GM15510 (cell line): Measurements from ENCODE around the gene MRPL18.

Experiments used
- POLR2A ChIP-seq: IDR thresholded peaks from 3 replicates; pipeline ENCODE4 v1.6.1; 2011; ENCODE audit warnings: borderline replicate concordance; ENCODE audit not compliant: insufficient read length; ENCODE audit errors: extremely low read depth

The MRPL18 gene

GRCh38 chr6:159800141-159800865, 10.0 kb downstream of the MRPL18 start, which contains the start of gene PNLDC1:
Gene PNLDC1, plus strand, starts transcription at chr6:159800276. Its CDS starts 32 bp downstream, at chr6:159800308.
- no peak for TF ChIP-seq POLR2A

- TF ChIP-seq POLR2A: no peak
Observed at GRCh38 chr6:159801935-159802334, 11.7 kb downstream of the MRPL18 start.

GRCh38 chr6:159804504-159804903, 14.2 kb downstream of the MRPL18 start:
- no peak for TF ChIP-seq POLR2A

GRCh38 chr6:159805440-159806020, 15.3 kb downstream of the MRPL18 start:
- no peak for TF ChIP-seq POLR2A

GRCh38 chr6:159806021-159806458, 15.8 kb downstream of the MRPL18 start:
- TF ChIP-seq POLR2A: no peak

GRCh38 chr6:159807150-159807858, 17.0 kb downstream of the MRPL18 start:
- TF ChIP-seq POLR2A: no peak

GRCh38 chr6:159808647-159809046, 18.4 kb downstream of the MRPL18 start:
- no peak for TF ChIP-seq POLR2A

- TF ChIP-seq POLR2A: no peak
Observed at GRCh38 chr6:159809149-159809548, 18.9 kb downstream of the MRPL18 start.

- TF ChIP-seq POLR2A: no peak
Observed at GRCh38 chr6:159813781-159814180, 23.5 kb downstream of the MRPL18 start.

- TF ChIP-seq POLR2A: no peak
Observed at GRCh38 chr6:159815410-159815809, 25.1 kb downstream of the MRPL18 start.

- TF ChIP-seq POLR2A: no peak
Observed at GRCh38 chr6:159817951-159818739, 27.9 kb downstream of the MRPL18 start.

GRCh38 chr6:159819098-159819497, 28.8 kb downstream of the MRPL18 start:
- TF ChIP-seq POLR2A: no peak

GRCh38 chr6:159819932-159820640, 29.8 kb downstream of the MRPL18 start:
- TF ChIP-seq POLR2A: no peak

GRCh38 chr6:159821122-159821521, 30.9 kb downstream of the MRPL18 start:
- no peak for TF ChIP-seq POLR2A
